Esophagus muscularis mucosa (tissue), 4 donors: ENCODE data around the gene HUWE1. TPM values are rescaled to one million over a fixed set of nuclear protein-coding genes. Genes with fewer than 3 reads are reported as not detected.

Experiments used
- DNase-seq: peaks from one replicate; pipeline ENCODE4 v3.0.0-alpha.2; 2017; ENCODE audit errors: extremely low spot score
- H3K27ac ChIP-seq, 4 donors: fragments of 200-600 bp; sonication (generic); replicated peaks in 1 of 4; 1 replicate in 3 of 4; 2 replicates in 1 of 4; pipeline ENCODE4 v1.5.1; 2016 to 2019; ENCODE audit warnings: mild to moderate bottlenecking in 1 of 4
- H3K27me3 ChIP-seq, 4 donors: fragments of 200-600 bp; sonication (generic); one replicate each; pipeline versions ENCODE4 v1.5.1 to v1.6.0; 2016 to 2019
- H3K36me3 ChIP-seq, 4 donors: fragments of 200-600 bp; sonication (generic); one replicate each; pipeline ENCODE4 v1.5.1; 2016 to 2019
- H3K4me1 ChIP-seq, 4 donors: fragments of 200-600 bp; sonication (generic); one replicate each; pipeline ENCODE4 v1.5.1; 2016 to 2019
- H3K4me3 ChIP-seq, 4 donors: fragments of 200-600 bp; sonication (generic); 1 replicate in 2 of 4; 2 replicates in 2 of 4; pipeline ENCODE4 v1.5.1; 2016 to 2019; ENCODE audit warnings: mild to moderate bottlenecking in 4 of 4, moderate library complexity in 1 of 4
- H3K9me3 ChIP-seq, 4 donors: fragments of 200-600 bp; sonication (generic); 1 replicate in 3 of 4; 2 replicates in 1 of 4; pipeline ENCODE4 v1.5.1; 2016 to 2019
- EP300 ChIP-seq: sonication (generic); formaldehyde crosslinking; IDR thresholded peaks from one replicate; pipeline ENCODE4 v1.6.1; 2017; ENCODE audit warnings: antibody characterized with exemption
- POLR2A ChIP-seq: fragments of 450-650 bp; IDR thresholded peaks from one replicate; pipeline ENCODE4 v1.6.1; 2017; ENCODE audit warnings: antibody characterized with exemption, moderate library complexity, mild to moderate bottlenecking, low read depth
- POLR2AphosphoS5 ChIP-seq, 2 donors: sonication (generic); formaldehyde crosslinking; IDR thresholded peaks; one replicate each; pipeline ENCODE4 v1.6.1; 2017; ENCODE audit warnings: antibody characterized with exemption in 2 of 2
- WGBS: methylation state at CpG from one replicate; pipeline ENCODE4 v1.1.5; 2018; 5-methylcytosine and 5-hydroxymethylcytosine counted together
- intact Hi-C: fragments of 100-400 bp; cut with DNase I; formaldehyde crosslinking; loops from one replicate; pipeline ENCODE4 v1.15.1; 2023
- small RNA-seq, 3 donors: library from RNA; depleted of rRNA; stranded (forward); fragments of <200 nt; gene quantifications; one replicate each; pipeline ENCODE3, GENCODE V24; 2016
- total RNA-seq, 4 donors: library from RNA; depleted of rRNA; stranded (reverse); fragments of >200 nt; gene quantifications; one replicate each; pipeline versions ENCODE4 v1.1.0 to v1.2.1, GENCODE V29; 2016
- TF ChIP-seq, protein P1 (sequence below), 3 experiments: fragments of 200-600 bp in 2 of 3; fragments of 450-650 bp in 1 of 3; sonication (generic) in 2 of 3; IDR thresholded peaks; one replicate each; pipeline ENCODE4 v1.5.1; 2017 to 2019; ENCODE audit warnings: antibody characterized with exemption in 3 of 3, mild to moderate bottlenecking in 2 of 3, moderate library complexity in 1 of 3

Gene HUWE1
- total RNA-seq, 4 donors from 2014 or later = 100 to 149 (median 129) TPM

DNA sequence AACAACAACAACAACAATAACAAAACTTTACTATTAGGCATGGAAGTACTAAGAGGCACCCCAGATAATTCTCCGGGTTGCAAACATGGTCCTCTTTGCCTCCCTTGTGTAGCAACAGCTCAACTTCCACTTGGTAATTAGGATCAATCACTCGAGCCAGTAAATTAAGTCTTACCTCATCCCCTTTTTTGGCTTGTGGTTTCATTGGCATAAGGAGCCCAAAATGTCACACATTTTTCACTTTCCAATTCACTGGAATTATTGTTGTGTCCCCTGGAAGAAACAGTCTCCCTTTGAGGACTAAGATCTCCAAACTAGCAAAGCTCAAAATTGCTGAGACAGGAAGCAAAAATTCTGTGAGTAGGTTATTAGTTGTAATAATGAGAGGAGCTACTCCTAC, 203.1 kb downstream of the HUWE1 start:
- H3K27ac ChIP-seq = no peak overlapping the region
- H3K9me3 ChIP-seq = peaks cover 0 to 14% (median 0%) of the 10 kb centered on the region in 4 donors
- intact Hi-C loops = no loop called here
- H3K4me1 ChIP-seq = no peaks in the 10 kb centered on the region
- H3K4me3 ChIP-seq = no peak overlapping the region
- H3K27me3 ChIP-seq = peaks cover 0 to 7% (median 0%) of the 10 kb centered on the region in 4 donors
- WGBS = 66% methylated on average over 2 of the region's 2 CpGs
- TF ChIP-seq POLR2A (no peak), EP300 (no peak), POLR2AphosphoS5 (IDR thresholded peaks at IDR 0.05) (no peak)
- TF ChIP-seq, protein P1, sequence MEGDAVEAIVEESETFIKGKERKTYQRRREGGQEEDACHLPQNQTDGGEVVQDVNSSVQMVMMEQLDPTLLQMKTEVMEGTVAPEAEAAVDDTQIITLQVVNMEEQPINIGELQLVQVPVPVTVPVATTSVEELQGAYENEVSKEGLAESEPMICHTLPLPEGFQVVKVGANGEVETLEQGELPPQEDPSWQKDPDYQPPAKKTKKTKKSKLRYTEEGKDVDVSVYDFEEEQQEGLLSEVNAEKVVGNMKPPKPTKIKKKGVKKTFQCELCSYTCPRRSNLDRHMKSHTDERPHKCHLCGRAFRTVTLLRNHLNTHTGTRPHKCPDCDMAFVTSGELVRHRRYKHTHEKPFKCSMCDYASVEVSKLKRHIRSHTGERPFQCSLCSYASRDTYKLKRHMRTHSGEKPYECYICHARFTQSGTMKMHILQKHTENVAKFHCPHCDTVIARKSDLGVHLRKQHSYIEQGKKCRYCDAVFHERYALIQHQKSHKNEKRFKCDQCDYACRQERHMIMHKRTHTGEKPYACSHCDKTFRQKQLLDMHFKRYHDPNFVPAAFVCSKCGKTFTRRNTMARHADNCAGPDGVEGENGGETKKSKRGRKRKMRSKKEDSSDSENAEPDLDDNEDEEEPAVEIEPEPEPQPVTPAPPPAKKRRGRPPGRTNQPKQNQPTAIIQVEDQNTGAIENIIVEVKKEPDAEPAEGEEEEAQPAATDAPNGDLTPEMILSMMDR (IDR thresholded peaks at IDR 0.05) = no peak
- no peak for DNase-seq
- H3K36me3 ChIP-seq = no peaks in the 10 kb centered on the region

Small RNA genes lying within 50 kb of the gene (small RNA-seq; reads per million reads assigned to genes)
- gene MIR98 (728 to 878 (median 875) reads per million in 3 donors), gene MIRLET7F2 (1,585 to 1,737 (median 1,593) reads per million in 3 donors)
